T-helper 2 cell (primary cell): ENCODE measurements around the gene FOLR1.
"Not testable (repeated sequence)": the region's sequence is repeated elsewhere in the genome, so short reads cannot be mapped to it uniquely, and the experiment has no call there.

Source experiments
- DNase-seq, 5 experiments: peaks; one replicate each; pipeline versions ENCODE4 v3.0.0 to v3.0.0-alpha.2; 2012 to 2022
- total RNA-seq, 2 donors: gene quantifications; one replicate each; lab custom pipeline; 2026; lab: John Stamatoyannopoulos, UW

Gene FOLR1
- 0 to 0.13 reads per million in 2 donors for total RNA-seq

GRCh38 chr11:72191961-72192381, at the start of gene FOLR1:
Gene FOLR1 (plus strand): TSS chr11:72192140. CDS start chr11:72192174, 34 bp downstream.
- no peak for DNase-seq

- DNase-seq: not testable (repeated sequence)
Observed at GRCh38 chr11:72142543-72142942, 49.4 kb upstream of the FOLR1 start.

- no peak for DNase-seq
Observed at GRCh38 chr11:72144807-72145565, 47.0 kb upstream of the FOLR1 start.

DNA sequence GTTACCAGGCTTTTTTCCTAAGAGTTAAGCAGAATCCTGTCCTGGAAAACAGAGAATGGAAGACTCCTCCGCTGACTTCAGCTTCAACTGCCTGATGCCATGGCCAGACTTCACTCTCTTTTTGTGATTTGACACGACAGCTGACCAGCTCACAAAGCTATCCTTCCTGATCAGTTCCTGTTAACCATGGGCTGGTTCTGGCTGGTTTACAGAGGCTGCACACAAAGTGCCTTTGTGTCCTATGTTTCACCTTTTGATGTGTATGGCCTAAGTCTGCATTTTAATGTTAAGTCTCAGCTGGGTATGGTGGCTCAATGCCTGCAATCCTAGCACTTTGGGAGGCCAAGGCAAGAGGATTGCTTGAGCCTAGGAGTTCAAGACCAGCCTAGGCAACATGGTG, 45.3 kb upstream of the FOLR1 start:
- no peak for DNase-seq

DNA sequence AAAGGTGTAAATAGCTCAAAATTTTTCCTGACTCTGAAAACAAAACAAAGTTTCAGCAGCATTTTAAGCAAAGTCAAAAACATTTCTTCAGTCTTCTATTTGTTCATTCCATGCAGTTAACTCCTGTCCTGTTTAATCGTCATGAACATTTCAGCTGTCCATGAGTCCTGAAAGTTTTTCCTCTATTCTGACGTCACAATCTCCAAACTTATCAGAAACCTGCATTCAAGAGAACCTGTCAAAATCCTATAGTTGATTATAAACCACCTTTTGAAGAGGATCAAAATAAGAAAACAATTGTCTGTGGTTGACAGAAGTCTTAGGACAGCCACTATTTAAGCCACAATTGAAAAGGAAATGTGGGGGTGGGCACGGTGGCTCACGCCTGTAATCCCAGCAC, 41.1 kb upstream of the FOLR1 start:
- DNase-seq: no peak

DNA sequence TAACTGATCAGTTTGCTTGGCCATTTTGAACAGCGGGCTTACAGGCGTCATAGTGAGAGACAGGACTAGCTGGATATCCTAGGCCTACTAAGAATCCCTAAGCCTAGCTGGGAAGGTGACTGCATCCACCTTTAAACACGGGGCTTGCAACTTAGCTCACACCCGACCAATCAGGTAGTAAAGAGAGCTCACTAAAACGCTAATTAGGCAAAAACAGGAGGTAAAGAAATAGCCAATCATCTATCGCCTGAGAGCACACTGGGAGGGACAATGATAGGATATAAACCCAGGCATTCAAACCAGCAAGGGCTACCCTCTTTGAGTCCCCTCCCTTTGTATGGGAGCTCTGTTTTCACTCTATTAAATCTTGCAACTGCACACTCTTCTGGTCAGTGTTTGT, 38.1 kb upstream of the FOLR1 start:
- not testable (repeated sequence) for DNase-seq

GRCh38 chr11:72154816-72155215, 37.1 kb upstream of the FOLR1 start:
- DNase-seq: no peak

GRCh38 chr11:72155751-72156150, 36.2 kb upstream of the FOLR1 start:
- DNase-seq: no peak

DNA sequence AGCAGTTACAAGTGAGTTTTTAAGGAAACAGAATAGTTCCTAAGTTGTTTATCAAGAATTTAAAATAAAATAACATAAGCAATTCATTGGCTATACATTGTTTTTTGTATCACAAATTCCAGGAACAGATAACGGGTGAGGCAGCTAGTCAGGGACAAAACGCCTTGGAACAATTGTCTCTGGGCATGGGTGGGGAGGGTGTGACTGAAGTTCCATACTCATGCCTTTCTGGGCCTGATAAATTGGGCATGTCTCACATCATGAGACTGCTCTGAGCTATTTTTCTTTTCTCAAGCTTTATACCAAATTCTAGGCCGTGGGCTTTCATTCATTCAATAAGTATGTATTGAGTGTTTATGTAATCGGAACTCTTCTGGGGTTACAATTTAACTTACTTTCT, 34.8 kb upstream of the FOLR1 start:
- no peak for DNase-seq

DNA sequence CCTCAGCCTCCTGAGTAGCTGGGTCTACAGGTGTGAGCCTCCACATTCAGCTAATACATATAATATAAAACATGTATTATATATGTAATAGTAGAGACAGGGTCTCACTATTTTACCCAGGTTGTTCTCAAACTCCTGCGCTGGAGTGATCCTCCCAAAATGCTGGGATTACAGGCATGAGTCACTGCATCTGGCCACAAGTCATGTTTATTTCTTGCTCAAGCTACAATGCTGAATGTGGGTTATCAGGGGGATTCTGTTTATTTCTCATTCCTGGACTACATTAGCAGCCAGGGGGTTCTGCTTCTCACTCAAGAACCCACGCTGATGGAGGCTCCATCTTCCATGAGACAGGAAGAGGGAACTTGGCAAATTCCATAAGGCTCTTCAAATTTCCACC, 31.6 kb upstream of the FOLR1 start:
- no peak for DNase-seq

GRCh38 chr11:72162891-72163492, 28.9 kb upstream of the FOLR1 start:
- DNase-seq: no peak

GRCh38 chr11:72164187-72164586, 27.8 kb upstream of the FOLR1 start:
- not testable (repeated sequence) for DNase-seq

GRCh38 chr11:72169046-72169555, 22.8 kb upstream of the FOLR1 start:
- DNase-seq: not testable (repeated sequence)

- not testable (repeated sequence) for DNase-seq
Observed at GRCh38 chr11:72169754-72170153, 22.2 kb upstream of the FOLR1 start.

- DNase-seq: not testable (repeated sequence)
Observed at GRCh38 chr11:72172043-72172442, 19.9 kb upstream of the FOLR1 start.

- DNase-seq: no peak
Observed at GRCh38 chr11:72173291-72173690, 18.6 kb upstream of the FOLR1 start.

- no peak for DNase-seq
Observed at GRCh38 chr11:72174302-72175070, 17.5 kb upstream of the FOLR1 start.

- DNase-seq: no peak
Observed at GRCh38 chr11:72177656-72178055, 14.3 kb upstream of the FOLR1 start.

- DNase-seq: no peak
Observed at GRCh38 chr11:72179049-72179803, 12.7 kb upstream of the FOLR1 start.

GRCh38 chr11:72179804-72180396, 12.0 kb upstream of the FOLR1 start:
- DNase-seq: no peak

DNA sequence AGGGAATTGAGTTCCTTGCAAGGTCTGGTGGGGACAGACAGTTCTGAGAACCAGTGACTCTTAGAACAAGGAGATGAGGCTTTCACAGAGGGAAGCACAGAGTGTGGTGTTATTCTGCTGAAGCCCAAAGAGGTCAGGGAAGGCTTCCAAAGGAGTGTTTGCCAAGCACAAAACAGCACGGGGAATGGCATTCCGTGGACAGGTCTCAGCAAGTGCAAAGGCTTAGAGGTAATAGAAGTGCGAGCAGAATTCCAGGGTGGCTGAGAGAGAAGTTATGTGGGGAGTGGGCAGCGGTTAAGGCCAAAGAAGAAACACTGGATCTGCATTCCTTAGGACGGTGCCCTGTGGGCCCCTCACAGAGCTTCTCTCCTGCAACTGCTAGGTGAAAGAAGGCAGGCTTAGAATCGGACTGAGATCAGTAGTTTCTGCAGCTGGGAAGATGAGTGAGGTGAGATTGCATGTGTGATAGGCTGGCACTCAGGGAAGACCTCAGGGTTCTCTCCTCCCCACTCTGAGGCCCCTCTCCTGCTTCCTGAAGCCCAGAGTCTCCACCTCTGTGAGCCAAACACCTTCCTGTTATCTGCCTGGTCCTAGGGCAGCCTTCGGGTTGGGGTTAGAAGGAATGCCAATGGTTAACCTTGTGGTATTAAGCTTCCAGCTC, 10.9 kb upstream of the FOLR1 start:
- DNase-seq: not testable (repeated sequence)

- not testable (repeated sequence) for DNase-seq
Observed at GRCh38 chr11:72181553-72181958, 10.4 kb upstream of the FOLR1 start.
